Fibroblast of the aortic adventitia (primary cell): Measurements from ENCODE around the gene WWP2. TPM values are rescaled to one million over a fixed set of nuclear protein-coding genes. Genes with fewer than 3 reads are reported as not detected.
"Not testable (repeated sequence)": the region's sequence is repeated elsewhere in the genome, so short reads cannot be mapped to it uniquely, and the experiment has no call there.

Experiments used
- DNase-seq: peaks from one replicate; pipeline ENCODE4 v3.0.0-alpha.2; 2010; ENCODE audit warnings: low read depth
- H3K4me3 ChIP-seq: 2 replicates; pipeline ENCODE4 v1.5.1; 2011; ENCODE audit warnings: low read depth, mild to moderate bottlenecking, control low read depth, low read length, moderate library complexity
- total RNA-seq: library from RNA; depleted of rRNA; stranded (reverse); fragments of >200 nt; gene quantifications from 2 replicates; pipeline ENCODE4 v1.2.3, GENCODE V29; 2012; ENCODE audit warnings: low replicate concordance
- TF ChIP-seq, protein P1 (sequence below): IDR thresholded peaks from 2 replicates; pipeline ENCODE4 v1.5.1; 2011; ENCODE audit warnings: mild to moderate bottlenecking, low read length, control low read depth, inconsistent platforms; ENCODE audit not compliant: insufficient read depth

WWP2 gene
- total RNA-seq, 1 donor, result 28.7 TPM

DNA sequence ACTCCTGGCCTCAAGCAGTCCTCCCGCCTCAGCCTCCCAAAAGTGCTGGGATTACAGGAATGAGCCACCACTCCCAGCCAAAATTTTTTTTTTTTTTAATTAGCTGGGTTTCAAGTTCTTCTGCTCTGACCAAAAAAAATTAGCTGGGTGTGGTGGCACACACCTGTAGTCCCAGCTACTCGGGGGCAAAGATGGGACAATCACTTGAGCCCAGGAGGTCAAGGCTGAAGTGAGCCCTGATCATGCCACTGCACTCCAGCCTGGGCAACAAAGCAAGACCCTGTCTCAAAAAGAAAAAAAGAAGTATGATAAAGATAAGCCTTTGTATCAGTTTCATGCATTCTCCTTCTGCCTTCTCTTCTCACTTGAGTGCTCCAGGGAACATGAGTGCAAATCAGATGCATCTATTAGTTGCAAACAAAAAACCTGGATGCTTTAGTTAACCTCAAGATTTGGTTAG, 37.7 kb upstream of the WWP2 start:
- TF ChIP-seq, protein P1, sequence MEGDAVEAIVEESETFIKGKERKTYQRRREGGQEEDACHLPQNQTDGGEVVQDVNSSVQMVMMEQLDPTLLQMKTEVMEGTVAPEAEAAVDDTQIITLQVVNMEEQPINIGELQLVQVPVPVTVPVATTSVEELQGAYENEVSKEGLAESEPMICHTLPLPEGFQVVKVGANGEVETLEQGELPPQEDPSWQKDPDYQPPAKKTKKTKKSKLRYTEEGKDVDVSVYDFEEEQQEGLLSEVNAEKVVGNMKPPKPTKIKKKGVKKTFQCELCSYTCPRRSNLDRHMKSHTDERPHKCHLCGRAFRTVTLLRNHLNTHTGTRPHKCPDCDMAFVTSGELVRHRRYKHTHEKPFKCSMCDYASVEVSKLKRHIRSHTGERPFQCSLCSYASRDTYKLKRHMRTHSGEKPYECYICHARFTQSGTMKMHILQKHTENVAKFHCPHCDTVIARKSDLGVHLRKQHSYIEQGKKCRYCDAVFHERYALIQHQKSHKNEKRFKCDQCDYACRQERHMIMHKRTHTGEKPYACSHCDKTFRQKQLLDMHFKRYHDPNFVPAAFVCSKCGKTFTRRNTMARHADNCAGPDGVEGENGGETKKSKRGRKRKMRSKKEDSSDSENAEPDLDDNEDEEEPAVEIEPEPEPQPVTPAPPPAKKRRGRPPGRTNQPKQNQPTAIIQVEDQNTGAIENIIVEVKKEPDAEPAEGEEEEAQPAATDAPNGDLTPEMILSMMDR, result no peak
- no peak for DNase-seq
- H3K4me3 ChIP-seq, result peak overlapping the region; percentile 73

DNA sequence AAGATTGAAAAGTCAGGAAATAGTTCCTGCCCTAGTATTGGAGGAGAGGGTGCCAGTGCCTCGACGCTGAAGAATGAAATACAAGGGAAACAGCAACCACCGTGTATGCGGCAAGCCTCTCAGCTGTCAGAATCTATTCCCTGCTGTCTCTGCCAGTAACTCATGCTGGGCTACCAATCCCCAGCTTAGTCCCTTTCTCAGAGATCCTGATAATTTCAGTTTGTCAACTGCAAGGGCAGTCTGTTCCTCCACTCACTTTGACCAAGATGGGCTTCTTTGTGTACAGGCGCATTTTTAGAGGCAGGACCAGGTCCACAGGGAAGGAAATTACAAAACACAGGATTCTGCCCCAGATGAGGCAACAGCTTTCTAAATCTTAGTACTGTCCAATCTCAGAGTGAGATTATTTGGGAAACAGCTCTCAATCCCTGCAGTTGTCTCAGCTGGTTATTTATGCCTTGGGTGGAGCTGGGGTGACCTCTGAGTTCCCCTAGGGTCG, 37.1 kb upstream of the WWP2 start:
- TF ChIP-seq, protein P1, result no peak
- peak; percentile 38 for DNase-seq
- peak overlapping the region; percentile 73 for H3K4me3 ChIP-seq

DNA sequence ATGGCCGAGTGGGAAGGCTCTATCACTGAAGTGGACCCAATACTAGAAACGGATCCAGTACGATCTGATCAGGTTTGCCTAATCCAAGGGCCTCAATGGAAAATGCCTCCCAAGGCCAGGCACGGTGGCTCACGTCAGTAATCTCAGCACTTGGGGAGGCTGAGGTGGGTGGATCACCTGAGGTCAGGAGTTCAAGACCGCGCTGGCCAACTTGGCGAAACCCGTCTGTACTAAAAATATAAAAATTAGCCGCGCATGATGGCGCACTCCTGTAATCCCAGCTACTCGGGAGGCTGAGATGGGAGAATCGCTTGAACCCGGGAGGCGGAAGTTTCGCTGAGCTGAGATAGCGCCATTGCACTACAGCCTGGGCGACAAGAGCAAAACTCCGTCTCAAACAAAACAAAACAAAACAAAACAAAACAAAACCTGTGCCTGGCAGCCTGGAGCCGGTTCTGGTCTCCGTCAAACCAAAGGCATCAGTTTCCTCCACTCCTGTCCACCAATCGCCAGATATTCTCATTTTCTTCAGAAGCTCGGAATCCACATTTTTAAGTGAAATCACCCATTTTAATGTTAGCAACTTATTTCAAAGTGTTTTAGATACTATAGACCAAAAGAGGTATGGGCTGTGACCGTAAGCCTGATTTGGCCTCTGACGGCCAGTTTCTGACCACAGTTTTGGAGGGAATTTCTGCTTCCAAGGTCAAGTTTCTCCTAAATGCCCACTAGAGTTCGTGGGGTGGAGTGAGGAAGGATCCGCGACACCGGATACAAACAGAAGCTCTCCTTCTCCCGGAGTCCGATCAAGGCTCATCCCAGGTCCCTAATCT, 36.4 kb upstream of the WWP2 start:
- H3K4me3 ChIP-seq, result peak overlapping the region; percentile 73
- TF ChIP-seq, protein P1, result no peak
- DNase-seq, result no peak

DNA sequence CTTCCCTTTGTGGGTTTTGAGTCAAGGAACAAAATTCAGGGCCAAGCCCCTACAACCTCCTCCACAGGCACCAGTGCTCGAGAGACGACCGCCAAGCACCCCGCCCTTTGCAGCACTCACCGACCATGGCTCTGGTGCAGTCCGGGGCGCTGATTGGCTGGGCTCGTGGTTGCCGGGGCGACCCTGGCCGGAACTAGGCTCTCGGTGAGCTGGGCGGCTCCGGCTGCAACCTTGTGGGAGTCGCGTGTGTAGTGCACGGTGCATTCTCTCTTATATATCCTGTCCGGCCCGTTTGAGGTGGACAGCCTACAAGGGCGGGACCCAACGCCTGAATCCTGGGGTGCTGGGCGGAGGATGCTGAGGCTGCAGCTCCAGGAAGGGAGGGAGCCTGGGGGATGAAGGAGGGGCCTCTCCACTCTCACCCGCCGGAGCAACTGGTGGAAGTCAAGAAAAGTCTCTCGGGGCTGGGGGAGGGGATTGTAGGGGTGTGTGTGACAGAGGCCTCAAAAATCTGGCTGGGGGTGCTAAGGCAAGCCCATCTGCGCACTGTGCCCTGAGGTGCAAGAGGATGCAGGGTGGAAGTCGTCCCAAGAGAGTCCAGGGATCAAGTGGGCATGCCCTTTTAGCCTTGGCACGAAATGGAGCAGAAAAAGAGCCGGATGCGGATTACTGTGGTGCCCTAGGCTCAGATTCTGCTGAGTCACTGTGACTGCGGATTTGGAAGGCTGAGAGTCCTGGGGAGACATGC, 35.6 kb upstream of the WWP2 start, which contains the start of gene NQO1:
NQO1 (minus strand) TSS at position 248 of the 748 bp plus-strand sequence; CDS start at position 127, 121 bp downstream.
- H3K4me3 ChIP-seq, result peak within 1 kb of the TSS; percentile 73
- TF ChIP-seq, protein P1, result no peak
- DNase-seq, result peak; percentile 99

DNA sequence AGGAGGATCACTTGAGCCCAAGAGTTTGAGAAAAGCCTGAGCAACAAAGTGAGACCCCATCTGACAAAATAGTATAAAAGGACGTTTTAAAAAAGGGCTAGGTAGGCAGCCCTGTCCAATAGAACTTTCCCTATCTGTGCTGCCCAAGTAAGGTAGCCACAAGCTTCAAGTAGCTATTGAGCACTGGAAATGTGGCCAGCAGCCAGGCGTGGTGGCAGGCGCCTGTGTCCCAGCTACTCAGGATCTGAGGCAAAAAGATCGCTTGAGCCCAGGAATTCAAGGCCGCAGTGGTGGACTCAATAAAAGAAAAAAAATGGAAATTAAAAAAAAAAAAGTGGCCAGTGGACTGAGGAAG, 34.2 kb upstream of the WWP2 start:
- no peak for DNase-seq
- TF ChIP-seq, protein P1, result no peak
- no peak overlapping the region for H3K4me3 ChIP-seq

DNA sequence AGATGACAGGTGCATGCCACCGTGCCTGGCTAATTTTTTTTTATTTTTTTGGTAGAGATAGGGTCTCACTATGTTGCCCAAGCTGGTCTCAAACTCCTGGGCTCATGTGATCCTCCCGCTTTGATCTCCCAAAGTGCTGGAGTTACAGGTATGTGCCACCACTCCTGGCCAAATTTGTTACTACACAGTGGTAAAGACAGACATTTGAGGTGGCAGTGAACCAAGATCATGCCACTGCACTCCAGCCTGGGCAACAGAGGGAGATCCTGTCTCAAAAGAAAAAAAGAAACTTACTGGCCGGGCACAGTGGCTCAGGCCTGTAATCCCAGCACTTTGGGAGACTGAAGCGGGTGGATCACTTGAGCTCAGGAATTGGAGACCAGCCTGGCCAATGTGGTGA, 33.1 kb upstream of the WWP2 start:
- DNase-seq, H3K4me3 ChIP-seq: not testable (repeated sequence)

DNA sequence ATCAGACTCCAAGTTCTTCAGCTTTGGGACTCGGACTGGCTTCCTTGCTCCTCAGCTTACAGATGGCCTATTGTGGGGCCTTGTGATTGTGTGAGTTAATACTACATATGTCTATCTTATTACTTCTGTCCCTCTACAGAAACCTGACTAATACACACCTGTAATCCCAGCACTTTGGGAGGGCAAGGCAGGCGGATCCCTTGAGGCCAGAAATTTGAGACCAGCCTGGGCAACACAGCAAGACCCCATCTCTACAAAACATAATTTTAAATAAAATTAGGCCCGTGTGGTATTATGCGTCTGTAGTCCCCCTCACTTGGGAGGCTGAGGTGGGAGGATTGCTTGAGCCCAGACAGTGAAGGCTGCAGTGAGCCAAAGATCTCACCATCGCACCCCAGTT, 30.9 kb upstream of the WWP2 start:
- not testable (repeated sequence) for DNase-seq, H3K4me3 ChIP-seq
